CD4-positive, alpha-beta T cell (primary cell): ENCODE data around the gene ARTN. TPM values are rescaled to one million over a fixed set of nuclear protein-coding genes. Genes with fewer than 3 reads are reported as not detected.

Experiments used
- ATAC-seq: fragments of 200-7000 bp; cut with Tn5 transposase; one replicate; pipeline ENCODE4 v1.10.0; 2022; ENCODE audit warnings: mild to moderate bottlenecking; ENCODE audit not compliant: poor library complexity
- CTCF ChIA-PET: fragments of 350-600 bp; sonication (Branson Sonifier 250); formaldehyde crosslinking; loops from one replicate; lab custom pipeline; 2021; ENCODE audit warnings: antibody characterized with exemption, inconsistent platforms; lab: Charles Lee
- POLR2A ChIA-PET: fragments of 350-600 bp; sonication (Branson Sonifier 250); formaldehyde crosslinking; loops from one replicate; lab custom pipeline; 2021; ENCODE audit warnings: antibody characterized with exemption, inconsistent platforms; lab: Charles Lee
- DNase-seq, 14 experiments: peaks; one replicate each; pipeline ENCODE4 v3.0.0-alpha.2; 2013 to 2020; ENCODE audit warnings: mixed read lengths in 2 of 14
- H3K27ac ChIP-seq, 2 donors: one replicate each; pipeline versions ENCODE4 v1.5.1 to v1.7.0; 2013; ENCODE audit warnings: low read length in 2 of 2, low read depth in 1 of 2, mild to moderate bottlenecking in 1 of 2
- H3K27me3 ChIP-seq, 2 experiments: 1 replicate in 1 of 2; 2 replicates in 1 of 2; pipeline versions ENCODE4 v1.6.1 to v1.7.0; 2013; ENCODE audit warnings: low read length in 2 of 2, control low read depth in 1 of 2, mild to moderate bottlenecking in 1 of 2, moderate library complexity in 1 of 2; ENCODE audit not compliant: insufficient read depth in 2 of 2, control insufficient read depth in 1 of 2
- H3K36me3 ChIP-seq: one replicate; pipeline ENCODE4 v1.6.1; 2013; ENCODE audit warnings: low read length, control low read depth; ENCODE audit not compliant: insufficient read depth
- H3K4me1 ChIP-seq: one replicate; pipeline ENCODE4 v1.6.1; 2013; ENCODE audit warnings: low read length, control low read depth; ENCODE audit not compliant: insufficient read depth
- H3K4me3 ChIP-seq: one replicate; pipeline ENCODE4 v1.5.1; 2013; ENCODE audit warnings: mild to moderate bottlenecking, low read length, moderate library complexity
- H3K9me3 ChIP-seq, 2 experiments: 1 replicate in 1 of 2; 2 replicates in 1 of 2; pipeline versions ENCODE4 v1.6.1 to v1.7.0; 2013; ENCODE audit warnings: low read length in 2 of 2, mild to moderate bottlenecking in 2 of 2, control low read depth in 1 of 2, moderate library complexity in 1 of 2; ENCODE audit not compliant: control insufficient read depth in 1 of 2, insufficient read depth in 1 of 2
- H3K27ac Mint-ChIP-seq: one replicate; pipeline ENCODE4 v1.8.0; 2020; ENCODE audit warnings: mixed read lengths
- H3K27me3 Mint-ChIP-seq: one replicate; pipeline ENCODE4 v1.8.0; 2021; ENCODE audit warnings: mixed read lengths
- H3K36me3 Mint-ChIP-seq: one replicate; pipeline ENCODE4 v1.8.0; 2021; ENCODE audit warnings: low read depth, mixed read lengths
- H3K4me1 Mint-ChIP-seq: one replicate; pipeline ENCODE4 v1.8.0; 2021; ENCODE audit warnings: low read depth, mixed read lengths
- H3K4me3 Mint-ChIP-seq: one replicate; pipeline ENCODE4 v1.8.0; 2020; ENCODE audit warnings: mild to moderate bottlenecking, mixed read lengths
- H3K9me3 Mint-ChIP-seq: one replicate; pipeline ENCODE4 v1.8.0; 2020; ENCODE audit warnings: mixed read lengths
- CTCF ChIP-seq: fragments of 200-600 bp; IDR thresholded peaks from one replicate; pipeline ENCODE4 v1.8.0; 2022; ENCODE audit warnings: antibody characterized with exemption, mild to moderate bottlenecking
- intact Hi-C, 2 experiments: fragments of 100-400 bp; cut with DNase I in 1 of 2; cut with micrococcal nuclease in 1 of 2; formaldehyde crosslinking; loops; one replicate each; pipeline versions ENCODE4 v1.15.1 to v1.9.0; 2023 to 2025; cut with DNase I, micrococcal nuclease
- total RNA-seq, 174 experiments: library from RNA in 2 of 174; stranded (reverse) in 2 of 174; gene quantifications; one replicate each; pipeline ENCODE4 v1.2.3 and lab custom pipeline; 2021 to 2026

The ARTN gene
- total RNA-seq, 2 experiments from 2014 or later = 0.55 to 1.3 TPM

DNA sequence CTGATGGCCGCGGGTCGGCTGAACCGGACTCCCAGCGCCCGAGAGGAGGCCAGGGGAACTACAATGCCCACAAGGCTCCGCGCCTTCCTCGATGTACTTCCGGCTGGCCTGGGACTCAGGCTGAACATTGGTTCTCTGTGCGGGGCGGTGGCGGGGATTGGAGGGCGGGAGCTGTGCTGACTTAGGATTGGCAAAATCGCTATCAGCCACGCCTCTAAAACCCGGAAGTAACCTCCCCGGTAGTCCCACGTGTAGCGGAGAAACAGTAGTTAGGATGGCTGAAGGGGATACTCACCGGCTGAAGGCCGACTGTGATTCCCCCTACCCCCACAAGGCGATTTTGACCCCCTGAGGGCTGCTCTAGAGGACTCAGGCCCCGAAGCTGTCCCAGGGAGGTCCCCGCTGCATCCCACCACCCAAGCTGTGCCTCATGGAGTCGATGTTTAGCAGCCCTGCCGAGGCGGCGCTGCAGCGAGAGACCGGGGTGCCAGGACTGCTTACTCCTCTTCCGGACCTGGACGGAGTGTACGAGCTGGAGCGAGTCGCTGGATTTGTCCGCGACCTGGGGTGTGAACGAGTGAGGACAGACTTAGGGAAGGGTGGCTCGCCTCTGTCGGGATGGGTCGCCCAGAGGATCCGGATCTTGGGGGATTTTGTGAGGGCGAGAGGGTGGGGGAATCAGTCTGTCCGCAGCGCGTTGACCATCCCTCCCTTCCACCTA, 36.3 kb downstream of the ARTN start, which contains the start of gene DPH2:
DPH2 (plus strand) TSS at position 265 of the 721 bp plus-strand sequence; CDS start at position 431, 166 bp downstream.
- TF ChIP-seq CTCF = no peak
- Histone ChIP-seq H3K9me3 (no peaks in the 10 kb centered on the region), H3K27ac (peak within 1 kb of the TSS; percentile 3 to 39), H3K27me3 (no peaks in the 10 kb centered on the region), H3K4me1 (peaks cover 35% of the 10 kb centered on the region), H3K4me3 (peak within 1 kb of the TSS; percentile 87), H3K36me3 (peaks cover 15% of the 10 kb centered on the region)
- Mint-ChIP-seq H3K9me3 (no peaks in the 10 kb centered on the region), H3K27me3 (no peaks in the 10 kb centered on the region), H3K36me3 (peaks cover 20% of the 10 kb centered on the region), H3K4me3 (peak within 1 kb of the TSS; percentile 90), H3K4me1 (peaks cover 40% of the 10 kb centered on the region), H3K27ac (peak within 1 kb of the TSS; percentile 74)
- POLR2A ChIA-PET = interaction anchor here (0.6 to 1.4 kb wide), 5 partner anchors 19 to 243 kb away, joined by 3 to 7 read pairs (median 4); partner anchors contain the start of genes DMAP1 and IPO13
- peak; percentile 87 for ATAC-seq
- peak; percentile 88 to 98 (median 94) for DNase-seq
- CTCF ChIA-PET = interaction anchor here (1.6 kb wide), 1 partner anchor 23 kb away, joined by 4 read pairs; the partner anchor contains the start of gene IPO13
- intact Hi-C loops = loop anchor here (1.0 to 10.0 kb wide), 4 partner anchors 24 to 795 kb away; partner anchors contain the start of genes CDC20 (in 1 of the 2), CFAP57 (in 1 of the 2), EBNA1BP2 (in 1 of the 2) and ERI3 (in 1 of the 2)

GRCh38 chr1:43970502-43970901, 36.9 kb downstream of the ARTN start:
- H3K36me3 Mint-ChIP-seq = peaks cover 22% of the 10 kb centered on the region
- H3K4me3 Mint-ChIP-seq = peak overlapping the region; percentile 90
- H3K9me3 ChIP-seq = no peaks in the 10 kb centered on the region
- H3K27ac Mint-ChIP-seq = peak overlapping the region; percentile 74
- DNase-seq (no peak), ATAC-seq (no peak)
- intact Hi-C loops = loop anchor here in 1 of 2 experiments (10.0 kb wide), 3 partner anchors 384 to 796 kb away; partner anchors contain the start of genes CDC20, CFAP57, EBNA1BP2 and ERI3
- ChIA-PET POLR2A (interaction anchor here (1.1 kb wide), 1 partner anchor 36 kb away, joined by 4 read pairs; no protein-coding TSS in a partner anchor), CTCF (interaction anchor here (1.6 kb wide), 1 partner anchor 24 kb away, joined by 4 read pairs; the partner anchor contains the start of gene IPO13)
- H3K9me3 Mint-ChIP-seq = no peaks in the 10 kb centered on the region
- peaks cover 38% of the 10 kb centered on the region for H3K4me1 ChIP-seq
- peaks cover 41% of the 10 kb centered on the region for H3K4me1 Mint-ChIP-seq
- peak overlapping the region; percentile 87 for H3K4me3 ChIP-seq
- no peaks in the 10 kb centered on the region for H3K27me3 ChIP-seq
- peaks cover 15% of the 10 kb centered on the region for H3K36me3 ChIP-seq
- peak overlapping the region; percentile 3 to 39 for H3K27ac ChIP-seq
- TF ChIP-seq CTCF = no peak
- no peaks in the 10 kb centered on the region for H3K27me3 Mint-ChIP-seq

GRCh38 chr1:43970911-43971310, 37.3 kb downstream of the ARTN start:
- no peak for TF ChIP-seq CTCF
- peaks cover 45% of the 10 kb centered on the region for H3K4me1 Mint-ChIP-seq
- CTCF ChIA-PET = interaction anchor here (1.6 kb wide), 1 partner anchor 24 kb away, joined by 4 read pairs; the partner anchor contains the start of gene IPO13
- POLR2A ChIA-PET = no interaction called here
- H3K9me3 Mint-ChIP-seq = no peaks in the 10 kb centered on the region
- H3K27me3 Mint-ChIP-seq = no peaks in the 10 kb centered on the region
- Histone ChIP-seq H3K4me3 (peak overlapping the region; percentile 87), H3K9me3 (no peaks in the 10 kb centered on the region), H3K27ac (no peak overlapping the region), H3K4me1 (peaks cover 42% of the 10 kb centered on the region), H3K27me3 (no peaks in the 10 kb centered on the region), H3K36me3 (peaks cover 15% of the 10 kb centered on the region)
- no peak for ATAC-seq
- no peak for DNase-seq
- no peak overlapping the region for H3K27ac Mint-ChIP-seq
- H3K4me3 Mint-ChIP-seq = peak overlapping the region; percentile 90
- intact Hi-C loops = loop anchor here in 1 of 2 experiments (10.0 kb wide), 3 partner anchors 384 to 796 kb away; partner anchors contain the start of genes CDC20, CFAP57, EBNA1BP2 and ERI3
- peaks cover 26% of the 10 kb centered on the region for H3K36me3 Mint-ChIP-seq
